OCI-LY1 (cell line): Measurements from ENCODE around the gene TMEM184B.

Experiments used
- EZH2 ChIP-seq: fragments of 200-600 bp; sonication (generic), shearing (Covaris generic); IDR thresholded peaks from 2 replicates; pipeline ENCODE4 v1.8.0; 2017; ENCODE audit warnings: borderline replicate concordance, mixed run types, mild to moderate bottlenecking, antibody characterized with exemption, low read length, moderate library complexity, mixed read lengths
- TF ChIP-seq, protein P1 (sequence below): fragments of 200-600 bp; sonication (generic), shearing (Covaris generic); IDR thresholded peaks from 2 replicates; pipeline ENCODE4 v1.5.1; 2017; ENCODE audit warnings: mild to moderate bottlenecking, antibody characterized with exemption, low read length, moderate library complexity, mixed read lengths

DNA sequence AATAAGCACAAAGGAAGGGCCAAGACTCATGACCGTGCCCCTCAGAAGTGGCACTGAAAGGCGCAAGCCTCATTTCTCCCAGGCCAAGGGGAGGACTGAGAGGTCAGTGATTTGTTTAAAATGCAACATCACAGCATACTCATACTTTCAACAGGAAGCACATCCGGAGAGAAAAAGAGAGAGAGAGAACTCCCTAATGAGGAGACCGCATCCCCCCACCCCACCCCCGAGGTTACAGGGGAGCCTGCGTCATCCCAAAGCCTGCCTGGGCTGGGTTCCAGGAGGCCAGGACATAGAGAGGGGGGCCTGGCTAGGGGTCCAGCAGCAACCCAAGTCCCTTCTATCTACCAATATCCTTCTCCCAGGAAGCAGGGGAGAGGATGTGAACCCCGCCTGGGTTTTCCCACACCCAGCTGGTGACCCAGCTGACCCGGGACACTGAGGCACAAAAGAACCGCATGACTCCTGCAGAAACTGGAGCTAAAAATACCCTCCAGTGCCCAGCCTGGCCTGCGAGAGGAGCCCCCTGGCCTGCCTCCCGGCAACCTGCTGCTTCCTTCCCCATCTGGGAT is 40.7 kb upstream of the TMEM184B start:
- TF ChIP-seq, protein P1, sequence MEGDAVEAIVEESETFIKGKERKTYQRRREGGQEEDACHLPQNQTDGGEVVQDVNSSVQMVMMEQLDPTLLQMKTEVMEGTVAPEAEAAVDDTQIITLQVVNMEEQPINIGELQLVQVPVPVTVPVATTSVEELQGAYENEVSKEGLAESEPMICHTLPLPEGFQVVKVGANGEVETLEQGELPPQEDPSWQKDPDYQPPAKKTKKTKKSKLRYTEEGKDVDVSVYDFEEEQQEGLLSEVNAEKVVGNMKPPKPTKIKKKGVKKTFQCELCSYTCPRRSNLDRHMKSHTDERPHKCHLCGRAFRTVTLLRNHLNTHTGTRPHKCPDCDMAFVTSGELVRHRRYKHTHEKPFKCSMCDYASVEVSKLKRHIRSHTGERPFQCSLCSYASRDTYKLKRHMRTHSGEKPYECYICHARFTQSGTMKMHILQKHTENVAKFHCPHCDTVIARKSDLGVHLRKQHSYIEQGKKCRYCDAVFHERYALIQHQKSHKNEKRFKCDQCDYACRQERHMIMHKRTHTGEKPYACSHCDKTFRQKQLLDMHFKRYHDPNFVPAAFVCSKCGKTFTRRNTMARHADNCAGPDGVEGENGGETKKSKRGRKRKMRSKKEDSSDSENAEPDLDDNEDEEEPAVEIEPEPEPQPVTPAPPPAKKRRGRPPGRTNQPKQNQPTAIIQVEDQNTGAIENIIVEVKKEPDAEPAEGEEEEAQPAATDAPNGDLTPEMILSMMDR: no peak
- no peak for TF ChIP-seq EZH2
